Stimulated activated CD4-positive, alpha-beta T cell treated with anti-CD3 and anti-CD28 coated beads, Interleukin-1b, Interleukin-23, amount 100 ng/mL, for 24 hours (primary cell): ENCODE results near the gene MAPRE3.

Experiments
- DNase-seq, 4 experiments: peaks; one replicate each; pipeline ENCODE4 v3.0.0-alpha.2; 2020; ENCODE audit warnings: low read depth in 4 of 4, low spot score in 1 of 4

MAPRE3 gene

GRCh38 chr2:27010139-27010538 lies 39.7 kb downstream of the MAPRE3 start:
- no peak for DNase-seq

GRCh38 chr2:27013738-27014137 lies 43.3 kb downstream of the MAPRE3 start:
- DNase-seq: no peak

- DNase-seq: no peak
Measured at GRCh38 chr2:27014771-27015433, 44.5 kb downstream of the MAPRE3 start.

DNA sequence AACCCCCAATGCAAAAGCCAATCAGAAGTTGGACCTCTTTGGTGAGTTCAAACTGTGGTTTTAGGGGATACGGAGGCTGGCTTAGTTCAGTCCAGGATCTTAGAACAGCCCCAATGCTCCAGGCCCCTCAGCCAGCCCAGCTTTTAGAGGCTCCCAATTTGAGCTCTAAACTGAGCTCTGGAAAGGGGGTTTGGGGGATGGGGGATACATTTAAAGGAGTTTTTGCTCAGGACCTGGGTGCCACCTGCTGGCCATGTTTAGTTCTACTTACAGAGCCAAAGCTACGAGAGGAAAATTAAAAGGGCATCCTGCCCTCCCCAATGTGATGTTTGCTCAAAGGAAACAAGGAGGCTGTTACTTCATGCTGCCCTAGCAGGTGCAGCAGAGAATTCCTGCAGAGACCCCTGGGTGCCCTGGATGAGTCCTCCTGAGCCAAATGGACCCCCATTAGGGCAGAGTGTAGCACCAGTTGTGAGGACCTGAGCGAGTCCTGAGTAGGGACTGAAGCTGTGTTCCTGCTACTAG lies 46.4 kb downstream of the MAPRE3 start:
- DNase-seq: peak in 3 of 4 experiments; percentile 15 to 22 (median 18)

DNA sequence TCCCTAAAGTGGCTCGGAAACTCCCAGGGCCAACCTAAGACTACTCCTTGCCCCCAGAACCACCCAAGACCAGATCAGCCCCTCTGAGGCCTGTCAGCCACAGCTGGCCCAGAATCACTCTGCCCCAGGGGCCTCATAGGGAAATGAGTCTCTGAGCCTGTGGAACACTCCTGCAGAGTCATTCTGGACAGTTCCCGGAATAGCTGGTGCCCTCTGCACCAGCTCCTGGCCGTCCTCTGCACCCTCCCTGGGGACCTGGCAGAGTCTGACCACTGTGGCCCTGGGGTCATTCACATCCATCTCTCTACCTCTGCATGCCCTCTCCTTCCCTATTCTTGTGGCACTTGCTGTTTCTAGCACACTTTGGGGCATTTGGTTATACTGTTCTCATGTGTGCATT lies 47.7 kb downstream of the MAPRE3 start:
- DNase-seq: no peak

GRCh38 chr2:27019459-27019858 lies 49.0 kb downstream of the MAPRE3 start:
- DNase-seq: no peak

GRCh38 chr2:27019931-27020855 lies 49.8 kb downstream of the MAPRE3 start:
- no peak for DNase-seq

DNA sequence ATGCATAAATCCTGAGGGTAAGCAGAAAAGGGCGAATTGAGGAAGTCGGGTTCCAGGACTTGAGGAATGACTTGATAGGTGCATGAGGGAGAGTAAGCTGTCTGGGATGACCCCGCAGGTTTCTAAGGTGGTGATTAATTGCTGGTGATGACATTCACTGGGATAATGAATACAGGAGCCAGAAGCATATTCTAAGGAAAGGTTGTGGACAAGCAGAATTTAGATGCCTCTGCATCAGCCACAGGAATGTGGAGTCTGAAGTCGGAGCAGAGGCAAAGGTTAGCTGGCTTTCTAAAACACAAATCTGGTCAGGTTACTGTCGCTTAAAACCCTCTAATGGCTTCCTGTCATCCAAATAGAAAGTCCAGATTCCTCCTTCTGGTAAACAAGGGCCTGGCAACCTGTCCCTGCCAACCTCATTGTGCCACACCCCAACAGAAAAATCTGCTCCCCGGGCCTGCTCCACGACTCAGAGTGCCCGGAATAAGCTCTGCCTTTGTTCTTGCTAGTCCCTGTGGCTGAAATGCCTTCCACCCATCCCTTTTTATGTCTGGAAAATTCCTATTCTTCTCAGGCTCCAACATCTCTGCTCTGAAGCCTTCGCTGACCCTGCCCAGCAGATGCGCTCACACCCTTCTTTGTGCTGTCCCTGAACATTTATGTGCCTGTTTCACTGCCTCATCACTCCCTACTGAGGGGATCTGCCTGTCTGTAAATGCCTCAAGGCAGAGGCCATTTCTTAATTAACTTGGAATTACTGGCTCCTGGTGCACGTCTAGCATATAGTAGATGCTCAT lies 51.0 kb downstream of the MAPRE3 start:
- DNase-seq: no peak

DNA sequence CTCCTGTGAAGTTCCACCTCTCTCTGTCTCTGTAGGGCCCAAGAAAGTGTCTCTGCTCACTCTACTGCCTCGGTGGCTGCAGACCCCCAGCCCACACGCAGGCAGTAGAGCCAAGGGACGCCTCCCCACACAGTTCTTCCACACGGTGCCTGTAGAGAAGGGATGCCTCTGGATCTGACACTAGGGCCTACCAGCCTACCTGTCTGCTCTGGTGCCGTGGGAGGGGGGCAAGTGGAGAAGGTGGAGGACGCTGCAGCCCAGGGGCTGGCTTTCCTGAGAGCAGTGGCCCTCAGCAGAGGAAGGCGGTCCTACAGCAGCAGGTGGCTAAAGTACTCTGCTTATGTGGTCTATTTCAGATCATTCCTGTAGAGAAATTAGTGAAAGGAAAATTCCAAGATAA lies 53.3 kb downstream of the MAPRE3 start:
- no peak for DNase-seq

DNA sequence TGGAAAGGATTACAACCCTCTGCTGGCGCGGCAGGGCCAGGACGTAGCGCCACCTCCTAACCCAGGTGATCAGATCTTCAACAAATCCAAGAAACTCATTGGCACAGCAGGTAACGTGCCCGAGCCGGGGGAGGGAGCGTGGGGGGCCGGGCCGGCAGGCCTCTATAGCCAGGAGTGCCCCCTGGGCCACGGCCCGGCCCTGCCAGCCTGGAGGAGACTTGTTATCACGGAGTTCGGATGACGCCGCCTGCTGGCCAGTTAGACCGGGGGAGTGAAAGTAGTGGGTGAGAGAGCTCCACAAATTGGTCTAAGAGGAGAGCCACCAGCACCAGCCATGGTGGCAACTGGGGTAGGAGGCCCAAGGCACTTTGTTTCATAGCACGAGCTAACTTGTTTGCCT lies 53.8 kb downstream of the MAPRE3 start:
- no peak for DNase-seq

DNA sequence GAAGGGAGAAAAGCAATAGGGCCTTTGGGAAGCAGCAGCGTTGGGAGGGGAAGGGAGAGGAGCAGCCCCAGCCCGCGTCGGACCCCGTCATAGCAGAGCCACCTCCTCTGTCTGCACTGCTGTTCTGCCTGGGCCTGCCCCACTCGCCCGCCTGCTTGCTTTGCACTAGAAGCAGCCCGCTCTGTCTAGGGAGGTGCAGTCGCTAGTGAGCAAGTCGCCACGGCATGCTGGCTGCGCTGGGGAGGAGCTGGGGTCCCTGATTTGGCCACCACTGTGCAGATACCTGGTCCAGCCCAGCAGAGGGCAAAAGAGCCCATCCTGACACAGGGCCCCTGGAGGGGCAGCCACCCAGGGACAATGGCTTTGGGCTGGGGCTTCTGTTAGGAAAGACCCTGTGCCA lies 54.4 kb downstream of the MAPRE3 start:
- no peak for DNase-seq

DNA sequence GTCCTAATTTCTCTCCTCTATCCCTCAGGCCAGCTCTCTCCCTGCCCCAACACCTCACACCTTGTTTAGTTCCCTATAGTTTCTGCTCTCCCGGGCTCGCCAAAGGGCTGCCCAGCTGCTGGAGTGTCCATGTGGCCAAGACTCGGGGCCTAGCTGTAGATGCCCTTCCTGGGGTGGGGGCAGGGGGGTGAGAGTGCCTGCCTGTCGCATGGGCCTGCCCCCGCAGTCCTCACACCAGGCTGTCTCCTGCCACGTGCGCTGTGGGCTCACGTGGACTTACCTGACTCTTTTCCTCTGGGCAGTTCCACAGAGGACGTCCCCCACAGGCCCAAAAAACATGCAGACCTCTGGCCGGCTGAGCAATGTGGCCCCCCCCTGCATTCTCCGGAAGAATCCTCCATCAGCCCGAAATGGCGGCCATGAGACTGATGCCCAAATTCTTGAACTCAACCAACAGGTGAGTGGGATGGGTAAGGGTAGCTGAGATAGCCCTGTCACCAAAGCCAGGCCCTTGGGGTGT lies 54.9 kb downstream of the MAPRE3 start:
- DNase-seq: no peak

- DNase-seq: no peak
Measured at GRCh38 chr2:27025861-27026851, 55.7 kb downstream of the MAPRE3 start.

GRCh38 chr2:27027211-27027651 lies 56.8 kb downstream of the MAPRE3 start:
- DNase-seq: no peak

- no peak for DNase-seq
Measured at GRCh38 chr2:27029051-27029450, 58.6 kb downstream of the MAPRE3 start.

- DNase-seq: peak; percentile 60 to 82 (median 70)
Measured at GRCh38 chr2:27032495-27033252, 62.2 kb downstream of the MAPRE3 start, which contains the start of gene TMEM214. Gene TMEM214 (plus strand): TSS chr2:27032965. CDS start chr2:27033016, 51 bp downstream.

DNA sequence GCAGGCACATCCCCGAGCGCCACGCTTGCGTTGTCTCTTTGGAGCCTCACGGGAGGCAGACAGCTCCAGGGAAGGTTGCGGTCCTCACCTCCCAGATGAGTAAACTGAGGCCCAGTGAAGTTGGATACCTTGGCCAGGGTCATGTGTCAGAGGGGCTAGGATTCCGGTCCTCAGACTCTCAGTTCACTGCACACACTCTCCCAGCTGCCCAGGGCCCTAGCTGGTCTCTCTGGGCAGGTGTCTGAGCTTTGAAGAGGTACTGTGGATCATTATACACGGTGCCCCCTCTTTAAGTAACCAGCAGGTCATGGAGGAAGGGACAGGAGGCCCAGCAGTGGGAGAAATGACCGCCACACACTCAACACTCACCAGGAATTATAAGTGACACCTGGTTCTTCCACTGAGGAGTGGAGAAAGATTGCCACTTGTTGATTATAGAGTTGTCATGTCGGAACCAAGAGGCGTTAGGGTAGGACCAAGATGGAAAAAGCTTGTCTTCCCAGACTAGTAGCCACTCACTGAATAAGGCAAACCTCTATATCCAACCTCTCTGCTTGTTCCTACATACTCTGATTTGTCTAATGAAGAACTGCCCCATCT lies 62.9 kb downstream of the MAPRE3 start:
- DNase-seq: no peak

- no peak for DNase-seq
Measured at GRCh38 chr2:27038012-27038411, 67.6 kb downstream of the MAPRE3 start.
